CD4-positive, alpha-beta T cell treated with Interleukin-21 for 1 hour (primary cell): ENCODE results near the gene TSPAN9.
A peak's percentile ranks its signal among the peaks of the same experiment; 100 is the strongest.

Experiments used
- DNase-seq: peaks from one replicate; pipeline ENCODE4 v3.0.0-alpha.2; 2020

Gene TSPAN9

DNA sequence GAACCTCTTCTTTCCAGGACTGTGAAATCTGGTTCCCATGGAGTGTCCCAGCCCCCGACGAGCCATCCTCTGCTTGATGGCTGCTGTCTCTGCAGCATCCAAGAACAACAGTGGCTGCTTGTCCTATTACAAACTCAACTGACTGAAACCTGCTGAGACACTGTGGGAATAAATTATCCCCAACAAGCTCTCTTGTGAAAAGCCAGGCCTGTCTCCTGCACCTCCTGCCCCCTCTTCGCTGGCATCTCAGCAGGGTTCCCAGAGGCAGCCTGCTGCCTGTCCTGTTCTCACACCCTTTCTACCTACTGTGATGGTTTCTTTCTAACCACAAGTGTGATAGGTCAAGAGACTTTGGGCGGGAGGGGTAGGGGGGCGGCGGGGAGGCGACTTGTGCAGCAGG lies 180.2 kb downstream of the TSPAN9 start:
- no peak for DNase-seq

DNA sequence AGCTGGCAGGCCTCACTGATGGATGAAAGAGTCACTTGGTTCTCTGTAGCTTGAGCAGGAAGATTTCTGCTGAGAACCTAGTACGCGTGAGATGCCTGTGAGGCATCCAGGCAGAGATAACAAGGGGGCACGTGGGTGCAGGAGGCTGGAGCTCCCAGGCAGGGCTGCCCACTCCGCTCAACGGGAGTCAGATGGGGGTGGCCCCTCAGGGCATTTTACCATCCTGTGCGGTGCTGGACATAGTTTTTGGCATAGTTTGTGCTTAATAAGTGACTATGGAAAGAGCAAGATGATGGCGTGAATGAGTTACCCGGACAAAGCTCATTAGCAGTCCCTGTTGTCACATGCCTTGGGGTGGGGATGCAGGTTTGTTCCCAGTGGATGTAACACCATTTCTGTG lies 182.8 kb downstream of the TSPAN9 start:
- no peak for DNase-seq

DNA sequence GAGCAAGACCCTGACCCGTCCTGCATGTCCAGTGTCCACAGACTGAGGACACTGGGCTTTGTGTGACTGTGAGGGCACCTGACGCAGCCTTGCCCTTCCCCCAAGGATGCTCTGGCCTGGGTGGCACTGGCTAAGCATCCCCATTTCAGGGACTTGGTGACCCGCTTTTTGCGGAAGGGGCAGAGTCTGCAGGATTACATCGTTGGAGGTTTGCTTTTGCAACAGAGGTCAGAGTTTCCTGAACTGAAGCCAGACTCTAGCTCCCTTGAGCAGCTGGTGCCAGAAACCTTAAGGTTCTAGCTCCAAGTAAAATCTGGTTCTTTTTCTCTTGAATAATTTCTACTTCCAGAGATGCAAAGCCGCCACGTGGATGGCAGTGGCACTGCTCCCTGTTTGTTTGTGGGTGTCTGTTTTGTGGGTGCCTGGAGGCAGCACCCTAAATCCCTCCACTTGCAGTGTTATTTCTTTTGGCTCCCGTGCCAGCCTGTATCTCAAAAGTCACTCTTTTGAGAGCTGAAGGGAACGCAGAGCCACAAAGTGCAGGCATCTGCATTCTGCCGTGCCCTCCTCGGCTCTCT lies 184.7 kb downstream of the TSPAN9 start:
- DNase-seq = no peak

DNA sequence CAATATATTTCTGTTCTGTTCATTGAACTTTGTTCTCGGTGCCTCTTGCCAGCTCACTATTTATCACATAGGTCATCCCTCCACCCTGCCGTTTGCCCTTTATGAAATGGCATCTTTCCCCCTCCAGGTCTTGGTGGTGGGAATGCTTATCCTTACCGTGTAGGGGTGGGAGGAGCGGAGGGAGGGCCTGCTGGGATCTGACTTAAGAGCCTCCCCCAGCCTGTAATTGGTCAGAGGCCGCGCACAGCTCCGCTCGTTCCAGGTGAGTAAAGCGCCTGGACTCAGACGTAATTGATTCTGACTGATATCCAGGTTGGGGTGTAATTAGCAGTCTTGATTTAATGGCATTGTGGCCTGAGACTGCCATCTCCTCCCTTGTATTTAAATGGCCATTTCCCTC lies 185.3 kb downstream of the TSPAN9 start:
- no peak for DNase-seq

DNA sequence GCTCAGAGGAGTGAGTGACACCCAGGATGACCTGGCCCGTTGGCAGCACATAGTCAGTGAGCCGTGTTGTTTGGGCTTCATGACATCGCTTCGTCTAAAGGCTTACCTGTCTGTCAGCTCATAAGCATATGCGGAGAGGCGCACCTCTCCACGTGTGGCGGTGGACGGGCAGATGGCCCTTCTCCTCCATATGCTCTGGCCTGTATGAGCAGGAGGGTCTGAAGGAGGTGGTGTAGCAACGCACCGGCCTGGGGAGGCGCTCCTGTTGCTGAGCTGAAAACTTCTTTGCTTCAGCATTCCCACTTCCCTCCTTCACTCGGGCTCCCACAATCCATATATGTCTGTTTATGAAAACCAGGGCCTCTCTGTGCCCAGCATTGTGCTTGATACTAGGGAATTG lies 186.1 kb downstream of the TSPAN9 start:
- no peak for DNase-seq

DNA sequence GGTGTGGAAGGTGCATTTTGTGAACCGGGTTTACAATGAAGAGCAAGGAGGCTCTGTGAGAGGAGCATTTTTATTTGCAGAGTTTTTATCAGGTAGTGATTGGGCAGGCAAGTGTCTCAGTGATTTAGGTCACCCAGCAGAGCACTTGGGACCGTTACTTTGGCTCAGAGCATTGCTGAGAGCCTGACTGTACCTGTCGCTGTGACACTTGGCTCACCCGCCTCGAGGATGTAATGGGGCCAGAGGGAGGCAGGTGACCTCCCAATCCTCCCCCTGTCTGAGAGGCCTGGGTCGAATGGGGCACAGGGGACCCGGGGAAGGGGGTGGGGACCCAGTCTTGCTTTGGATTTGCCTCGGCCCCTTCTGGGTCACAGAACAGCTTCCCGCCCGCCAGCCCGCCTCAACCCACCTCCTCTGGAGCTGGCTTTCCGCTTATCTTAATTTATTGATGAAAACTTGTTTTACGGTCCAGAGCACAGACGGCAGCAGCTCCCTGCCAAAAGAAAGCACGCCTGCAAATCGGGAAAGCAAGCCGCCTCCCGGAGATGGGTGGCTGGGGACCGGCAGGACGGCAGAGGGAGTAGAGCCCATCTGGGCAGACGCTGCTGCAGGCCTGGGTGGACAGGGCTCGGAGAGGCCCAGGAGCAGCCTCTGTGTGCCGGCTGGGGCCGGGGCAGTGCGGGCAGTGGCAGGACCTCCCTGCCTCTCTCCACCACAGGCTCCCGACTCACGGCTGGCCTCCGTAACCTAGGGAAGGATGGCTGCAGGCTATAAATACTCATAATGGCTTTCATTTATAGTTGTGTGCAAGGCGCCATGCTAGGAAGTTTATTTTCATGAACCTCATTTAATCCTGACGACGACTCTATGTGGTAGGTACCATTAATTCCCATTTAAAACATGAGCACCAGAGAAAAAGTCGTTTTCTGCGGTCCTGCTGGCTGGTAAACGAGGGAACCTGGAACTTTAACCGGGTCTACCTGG lies 187.1 kb downstream of the TSPAN9 start:
- no peak for DNase-seq

DNA sequence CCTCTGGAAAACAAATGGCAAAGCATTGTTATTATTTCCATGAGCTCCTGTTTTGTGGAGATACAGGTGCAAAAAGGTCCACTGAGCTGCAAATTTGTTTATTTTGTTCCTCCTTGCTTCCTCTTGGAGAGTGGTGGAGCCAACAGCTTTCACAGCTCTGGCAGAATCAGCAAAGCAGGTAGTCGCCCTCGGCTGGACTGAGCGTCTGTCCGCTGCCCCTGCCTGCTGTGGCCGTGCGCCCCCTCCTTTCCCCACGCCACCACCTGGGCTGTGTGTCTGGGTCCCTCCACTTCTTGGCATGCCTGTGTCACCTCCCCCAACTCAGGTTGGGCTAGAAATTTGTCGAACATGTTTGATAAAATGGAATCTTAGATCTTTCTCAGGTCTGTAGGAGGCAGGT lies 188.2 kb downstream of the TSPAN9 start:
- no peak for DNase-seq

DNA sequence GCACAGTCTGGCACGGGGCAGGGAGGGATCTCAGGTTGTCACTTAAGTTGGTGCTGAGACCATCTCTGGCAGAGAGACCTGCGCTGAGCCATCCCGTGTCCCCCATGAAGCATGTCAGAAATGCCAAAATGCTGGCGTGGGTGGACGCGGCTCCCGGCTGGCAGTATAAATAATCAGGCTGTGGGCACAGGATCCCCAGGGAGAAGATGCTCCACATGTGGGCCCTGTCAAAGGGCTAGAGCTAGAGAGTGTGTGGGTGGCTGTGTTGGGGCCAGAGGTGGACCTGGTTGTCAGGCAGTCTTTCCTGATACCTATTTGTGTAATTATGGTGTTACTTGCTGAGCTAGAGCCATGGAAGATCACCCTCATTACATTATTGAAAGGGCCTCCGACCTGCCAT lies 189.5 kb downstream of the TSPAN9 start:
- no peak for DNase-seq

DNA sequence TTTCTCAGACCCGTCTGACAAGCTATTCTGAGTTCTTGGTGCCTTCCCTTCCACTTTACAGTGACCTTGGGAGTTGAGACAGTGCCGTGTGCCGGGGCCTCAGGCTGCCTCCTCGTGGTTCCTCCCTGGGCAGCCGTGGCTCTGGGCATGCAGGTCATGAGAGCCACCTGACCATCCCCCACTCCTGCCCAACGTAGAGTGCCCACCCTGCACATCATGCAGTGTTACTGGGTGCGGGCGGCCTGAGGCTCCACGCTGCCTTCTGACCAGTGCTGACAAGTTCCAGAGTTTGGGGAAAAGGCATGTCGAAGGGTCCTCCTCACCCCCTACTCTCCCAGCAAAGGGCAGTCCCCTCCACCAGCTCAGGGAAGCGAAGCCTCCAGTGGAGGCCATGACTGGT lies 190.5 kb downstream of the TSPAN9 start:
- DNase-seq = no peak

DNA sequence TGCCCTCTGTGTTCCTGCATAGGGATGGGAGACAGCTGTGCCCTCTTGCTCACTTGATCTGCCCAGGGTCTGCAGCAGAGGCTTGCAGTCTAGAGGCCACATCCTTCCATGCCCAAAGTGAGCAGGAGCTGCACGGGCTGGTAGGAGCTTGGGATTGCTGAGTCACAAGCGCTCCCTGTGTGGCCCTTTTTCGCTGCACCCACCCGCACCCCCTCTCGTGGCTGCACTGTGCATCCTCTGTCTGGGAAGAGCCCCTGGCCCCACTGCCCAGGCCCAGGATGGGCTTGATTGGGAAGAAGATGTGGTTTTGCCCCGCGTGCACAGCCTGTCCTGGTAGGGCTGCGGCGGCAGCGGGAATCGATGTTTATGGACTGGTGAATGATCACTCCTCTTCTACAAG lies 192.4 kb downstream of the TSPAN9 start:
- no peak for DNase-seq

DNA sequence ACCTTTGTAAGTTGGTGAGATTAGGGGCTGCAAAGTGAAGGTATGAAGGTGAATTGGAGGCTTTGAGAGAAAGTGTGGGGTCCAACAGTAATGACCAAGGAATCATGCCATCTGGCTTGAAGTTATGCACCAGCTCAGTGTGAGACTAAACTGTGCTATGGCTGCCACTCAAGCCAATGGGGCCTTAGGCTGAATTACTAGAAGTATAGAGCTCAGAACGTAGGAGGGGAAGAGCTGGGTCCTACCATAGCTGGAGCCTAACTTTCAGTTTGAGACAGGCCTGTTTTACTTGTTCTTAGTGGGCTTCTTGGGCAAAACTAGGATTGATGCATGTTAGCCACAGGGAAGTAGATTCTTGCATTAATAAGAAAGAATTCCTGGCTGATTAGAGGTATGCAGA lies 194.0 kb downstream of the TSPAN9 start:
- no peak for DNase-seq

DNA sequence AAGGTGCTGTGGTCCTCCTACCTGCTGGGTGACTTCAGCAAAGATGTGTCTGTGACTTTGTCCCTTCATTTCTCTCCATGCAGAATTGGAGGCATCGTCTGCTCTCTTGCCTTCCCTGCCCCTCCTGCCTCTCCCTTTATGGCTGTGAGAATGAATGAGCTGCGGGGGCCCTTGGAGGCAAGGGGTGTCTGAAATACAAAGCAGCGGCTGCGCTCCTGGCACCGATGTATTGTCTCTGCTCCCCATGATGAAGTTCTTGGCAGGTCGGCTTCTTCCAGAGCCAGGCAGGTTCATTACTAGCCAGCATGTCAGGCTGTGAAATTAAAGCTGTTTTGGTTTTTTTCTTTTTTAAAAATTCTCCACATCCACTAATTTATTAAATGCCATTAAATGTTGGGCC lies 194.5 kb downstream of the TSPAN9 start:
- DNase-seq = no peak

DNA sequence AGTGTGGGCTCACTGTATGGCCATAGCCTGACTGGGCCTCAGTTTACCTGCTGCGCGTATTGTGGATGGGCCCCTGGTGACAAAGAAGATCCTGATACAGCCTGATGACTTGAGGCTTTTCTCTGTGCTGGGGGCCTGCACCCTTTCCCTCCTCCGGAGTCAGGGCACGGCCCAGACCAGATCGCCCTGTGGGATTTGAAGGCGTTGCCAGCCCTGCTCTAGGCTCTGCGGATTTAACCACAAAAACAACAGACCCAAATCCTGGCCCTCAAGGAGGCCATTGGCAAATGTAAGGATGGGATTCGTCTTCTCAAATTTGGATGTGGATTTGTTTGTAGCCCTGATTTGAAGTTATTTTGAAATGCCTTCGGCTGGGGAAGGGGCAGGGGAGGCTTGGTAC lies 195.8 kb downstream of the TSPAN9 start:
- no peak for DNase-seq

DNA sequence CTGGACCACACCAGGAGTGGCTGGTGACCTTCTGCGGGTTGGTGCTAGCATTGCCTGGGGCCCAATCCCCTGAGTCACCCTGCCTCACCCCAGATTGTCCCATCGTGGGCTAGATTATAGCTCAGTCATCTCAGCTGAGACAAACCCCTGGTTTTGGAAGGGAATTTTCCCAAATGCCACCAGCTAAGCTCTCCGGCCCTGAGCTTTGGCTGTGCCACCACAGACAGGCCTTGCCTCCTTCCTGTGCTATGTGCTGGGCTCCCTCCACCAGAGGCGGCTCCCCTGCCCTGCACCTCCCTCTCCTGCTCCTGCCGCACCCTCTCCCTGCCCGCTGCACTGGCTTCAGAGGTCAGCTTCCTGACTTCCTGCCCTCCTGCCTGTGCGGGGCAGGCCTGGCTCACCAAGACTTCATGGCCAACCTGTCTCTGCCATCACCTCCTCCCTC lies 196.3 kb downstream of the TSPAN9 start:
- DNase-seq = no peak

DNA sequence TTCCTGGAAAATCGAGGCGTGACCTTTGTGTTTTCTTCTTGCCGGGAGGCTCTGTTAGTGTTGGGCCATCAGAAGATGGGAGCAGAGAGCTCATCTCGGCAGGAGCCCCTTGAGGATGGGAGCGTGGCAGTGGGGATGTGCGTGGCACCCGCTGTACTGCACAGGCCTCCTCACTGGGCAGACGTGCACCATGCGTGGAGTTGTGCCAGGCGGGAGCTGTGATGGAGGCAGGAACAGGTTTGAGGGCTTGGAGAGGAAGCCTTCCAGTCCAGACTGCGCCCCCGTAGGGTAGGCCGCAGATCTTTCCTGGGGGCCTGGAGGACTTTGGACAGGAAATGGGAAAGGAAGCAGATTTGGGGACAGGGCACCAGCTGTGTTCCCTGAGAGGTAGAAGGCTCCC lies 197.5 kb downstream of the TSPAN9 start:
- DNase-seq = no peak

DNA sequence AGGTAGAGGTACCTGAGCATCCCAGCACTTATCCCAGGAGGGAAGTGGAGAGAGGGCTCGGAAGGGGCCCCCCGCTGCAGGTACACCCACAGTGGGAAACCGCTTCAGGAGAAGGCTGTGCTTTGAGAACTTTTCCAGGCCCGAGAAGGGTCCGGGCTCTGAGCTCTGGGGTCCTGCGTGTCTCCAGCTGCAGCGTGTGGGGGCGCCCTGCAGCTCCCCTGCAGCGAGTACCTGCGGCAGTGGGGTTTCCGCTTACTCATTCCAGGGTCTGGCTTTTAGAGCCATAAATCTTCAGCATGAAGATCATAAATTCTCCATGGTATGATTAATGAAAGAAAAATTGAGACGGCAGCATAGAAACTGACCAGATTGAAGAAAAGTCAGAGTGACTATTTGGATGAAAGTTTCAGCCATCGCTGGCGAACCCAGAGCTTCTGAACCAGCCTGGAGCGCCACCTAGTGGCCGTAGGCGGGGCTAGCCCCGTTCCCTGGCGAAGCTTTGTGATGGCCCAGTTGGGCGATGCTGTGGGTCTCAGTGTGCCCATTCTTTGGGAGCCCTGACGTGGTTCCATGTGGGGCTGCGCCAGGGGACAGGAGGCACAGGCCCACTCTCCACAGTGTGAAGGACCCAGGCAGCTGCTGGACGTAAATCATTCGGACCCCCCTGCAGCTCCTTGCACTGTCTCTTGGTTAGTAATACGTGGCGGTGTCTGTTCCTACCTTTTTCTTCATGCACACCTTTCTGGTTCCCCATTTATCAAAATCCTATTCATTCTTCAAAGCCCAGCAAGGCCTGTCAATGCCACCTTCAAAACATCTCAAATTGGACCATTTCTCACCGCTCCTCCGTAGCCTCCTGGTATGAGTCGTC lies 198.2 kb downstream of the TSPAN9 start:
- DNase-seq = peak; percentile 52

DNA sequence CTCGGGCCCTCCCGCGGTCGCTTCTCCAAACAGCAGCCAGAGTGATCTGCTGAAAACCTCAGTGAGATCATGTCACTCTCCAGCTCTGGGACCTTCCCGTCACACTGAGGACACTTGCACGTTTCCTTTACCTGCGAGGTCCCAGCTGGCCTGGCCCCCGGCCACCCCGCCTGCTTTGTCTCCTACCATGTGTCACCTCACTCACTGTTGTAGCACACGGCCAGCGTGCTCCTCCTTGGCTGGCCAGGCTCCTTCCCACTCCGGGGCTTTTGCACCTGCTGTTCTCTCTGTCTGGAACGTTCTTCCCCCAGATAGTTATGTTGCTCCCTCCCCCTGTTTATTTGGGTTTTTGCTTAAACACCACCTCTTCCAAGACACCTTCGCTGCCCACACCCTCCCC lies 199.0 kb downstream of the TSPAN9 start:
- no peak for DNase-seq

DNA sequence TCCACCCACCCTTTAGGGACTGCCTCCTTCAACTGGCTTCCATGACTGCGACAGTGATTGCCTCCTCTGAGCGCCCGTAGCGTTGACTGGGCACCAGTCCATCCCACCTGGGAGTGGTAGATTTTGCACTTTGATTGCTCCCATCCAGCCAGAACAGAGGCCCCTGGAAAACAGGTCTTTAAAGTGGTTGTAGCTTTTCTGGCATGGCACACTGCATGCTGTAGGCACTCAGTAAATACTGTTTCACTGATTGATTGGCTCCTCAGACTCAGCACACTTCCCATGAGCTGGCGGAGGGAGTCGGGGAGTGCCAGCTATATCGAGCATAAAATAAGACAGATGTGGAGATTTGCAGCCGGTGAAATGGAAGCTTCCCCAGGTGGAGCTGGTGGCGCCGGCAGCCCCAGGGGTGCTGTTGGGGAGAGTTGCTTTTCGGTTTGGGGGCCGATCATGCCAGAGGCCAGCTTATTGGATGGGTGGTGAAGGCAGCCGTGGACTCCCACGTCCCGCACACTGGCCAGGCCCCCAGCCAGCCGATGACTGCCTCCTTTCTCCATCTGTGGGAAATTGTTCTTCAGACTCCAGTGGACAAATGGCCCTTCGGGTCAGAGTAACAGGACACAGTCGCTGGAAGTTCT lies 200.2 kb downstream of the TSPAN9 start:
- DNase-seq = no peak

DNA sequence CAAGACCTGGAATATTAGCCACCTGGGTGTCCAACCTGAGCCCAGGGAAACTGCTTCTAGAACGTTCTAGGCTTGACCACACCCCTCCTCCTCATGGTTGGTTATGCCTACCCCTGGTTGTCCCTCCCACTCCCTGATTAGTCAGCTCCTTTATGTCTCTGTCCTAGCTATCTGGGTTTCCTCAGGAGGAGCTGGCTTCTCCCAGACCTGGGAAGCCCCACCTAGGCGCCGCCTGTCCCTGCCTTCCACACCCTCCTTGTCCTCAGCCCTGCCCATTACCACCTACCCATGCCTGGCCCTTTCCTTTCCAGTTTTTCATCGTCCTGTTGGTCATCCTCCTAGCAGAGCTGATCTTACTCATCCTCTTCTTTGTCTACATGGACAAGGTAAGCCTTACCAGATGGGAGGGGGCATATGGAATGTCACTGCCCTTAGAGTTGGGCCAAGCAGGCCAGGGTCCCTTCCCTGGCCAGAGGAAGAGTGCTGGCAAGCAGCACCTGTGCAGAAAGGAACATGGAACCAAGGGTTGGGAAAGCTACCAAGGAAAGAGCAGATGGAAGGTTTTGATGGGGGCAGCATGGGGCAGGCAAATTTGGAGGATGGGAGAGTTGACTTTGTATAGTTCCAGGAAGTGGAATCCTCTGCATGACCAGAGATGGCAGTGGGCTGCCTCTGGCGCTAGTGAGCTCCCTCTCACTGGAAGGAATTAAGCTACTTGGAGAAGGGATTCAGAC lies 201.7 kb downstream of the TSPAN9 start:
- DNase-seq = no peak

DNA sequence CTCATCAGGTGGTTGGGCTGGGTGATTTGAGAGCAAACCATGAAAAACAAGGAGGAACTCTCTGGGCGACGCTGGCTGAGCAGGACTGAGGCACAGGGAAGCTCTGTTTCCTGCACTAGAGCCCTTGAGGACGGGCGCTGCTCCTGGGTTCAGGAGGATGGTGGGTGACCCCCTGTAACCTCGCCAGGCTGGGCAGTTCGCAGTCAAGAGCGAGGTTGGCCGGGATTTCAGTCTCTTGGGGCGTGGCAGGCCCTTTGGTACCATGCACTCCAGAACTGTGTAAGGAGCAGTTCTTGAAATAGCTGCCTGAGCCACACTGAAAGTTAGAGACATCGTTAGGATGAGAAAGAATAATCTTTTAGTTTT lies 202.2 kb downstream of the TSPAN9 start:
- no peak for DNase-seq

DNA sequence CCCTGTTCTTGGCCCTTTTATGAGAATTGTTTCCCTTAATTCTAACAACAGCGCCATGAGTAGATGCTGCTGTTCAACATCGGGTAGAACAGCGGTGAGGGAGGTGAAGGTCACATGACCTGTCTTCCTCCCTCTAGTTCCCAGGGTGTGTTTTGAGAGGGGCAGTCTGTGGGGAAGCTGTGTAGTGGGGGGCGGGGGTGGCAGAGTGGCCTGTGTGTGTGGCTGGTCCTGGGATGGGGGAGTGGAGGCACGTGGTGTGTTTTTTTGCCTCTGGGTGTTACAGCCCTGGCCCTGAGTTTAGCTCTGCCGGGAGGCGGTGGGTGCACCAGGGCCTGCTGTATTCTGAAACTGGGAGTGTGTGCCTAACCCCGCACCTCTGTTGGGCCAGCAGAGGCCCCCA lies 202.7 kb downstream of the TSPAN9 start:
- DNase-seq = no peak

DNA sequence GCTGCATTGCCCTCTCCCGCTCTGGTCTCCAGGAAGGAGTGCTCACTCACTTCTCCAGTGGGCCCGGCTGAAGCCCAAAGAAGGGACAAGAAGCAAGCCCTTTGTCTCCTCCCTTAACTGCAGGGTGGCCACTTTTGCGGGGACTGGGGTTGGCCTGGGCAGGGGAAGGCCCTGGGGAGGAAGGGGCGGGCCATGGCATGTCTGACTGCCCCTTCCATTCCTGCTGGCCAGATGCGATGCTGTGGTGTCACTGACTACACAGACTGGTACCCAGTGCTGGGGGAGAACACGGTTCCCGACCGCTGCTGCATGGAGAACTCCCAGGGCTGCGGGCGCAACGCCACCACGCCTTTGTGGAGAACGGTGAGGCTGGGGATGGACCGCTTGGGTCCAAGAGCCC lies 203.8 kb downstream of the TSPAN9 start:
- DNase-seq = no peak
